Measurements from ENCODE around the gene U2AF2. TPM values are rescaled to one million over a fixed set of nuclear protein-coding genes. Genes with fewer than 3 reads are reported as not detected.

U2AF2 gene
- total RNA-seq, 1 donor from 2014 or later = 74.0 TPM

- Histone ChIP-seq H3K4me1 (no peaks in the 10 kb centered on the region), H3K9me3 (replicated peaks) (peaks cover 23% of the 10 kb centered on the region), H3K27me3 (ENCODE audit: low read depth) (peaks cover 85% of the 10 kb centered on the region), H3K36me3 (no peaks in the 10 kb centered on the region), H3K27ac (replicated peaks) (no peak overlapping the region), H3K4me3 (no peak overlapping the region)
- DNase-seq = no peak
- no peak for TF ChIP-seq CTCF (IDR thresholded peaks at IDR 0.05; ENCODE audit: borderline replicate concordance)
- intact Hi-C loops (cut with micrococcal nuclease) = no loop called here
These were observed 66.0 kb downstream of the U2AF2 start for GRCh38 chr19:55720801-55721200.

- H3K4me1 ChIP-seq = no peaks in the 10 kb centered on the region
- intact Hi-C loops (cut with micrococcal nuclease) = no loop called here
- H3K27ac ChIP-seq (replicated peaks) = no peak overlapping the region
- no peaks in the 10 kb centered on the region for H3K36me3 ChIP-seq
- TF ChIP-seq CTCF (IDR thresholded peaks at IDR 0.05; ENCODE audit: borderline replicate concordance) = no peak
- peaks cover 23% of the 10 kb centered on the region for H3K9me3 ChIP-seq (replicated peaks)
- peaks cover 65% of the 10 kb centered on the region for H3K27me3 ChIP-seq (ENCODE audit: low read depth)
- no peak for DNase-seq
- H3K4me3 ChIP-seq = no peak overlapping the region
These were observed 68.7 kb downstream of the U2AF2 start for GRCh38 chr19:55723491-55723890.

Other genes starting within 250 kb of the U2AF2 start
- gene UBE2S, start 247.2 kb upstream of the U2AF2 start, total RNA-seq = 33.2 TPM
- not detected for gene SHISA7, start 211.7 kb upstream of the U2AF2 start, total RNA-seq
- gene ISOC2, start 193.4 kb upstream of the U2AF2 start, total RNA-seq = 52.6 TPM
- gene C19orf85, start 190.3 kb upstream of the U2AF2 start, total RNA-seq = not detected
- gene ZNF628, start 178.4 kb upstream of the U2AF2 start, total RNA-seq = 5.4 TPM
- 5.2 TPM for gene NAT14, start 169.8 kb upstream of the U2AF2 start, total RNA-seq
- gene SSC5D, start 166.6 kb upstream of the U2AF2 start, total RNA-seq = 3.7 TPM
- gene SBK2, start 117.9 kb upstream of the U2AF2 start, total RNA-seq = 6.5 TPM
- gene SBK3, start 109.5 kb upstream of the U2AF2 start, total RNA-seq = 21.1 TPM
- gene ZNF579, start 74.2 kb upstream of the U2AF2 start, total RNA-seq = 11.5 TPM
- gene FIZ1, start 55.5 kb upstream of the U2AF2 start, total RNA-seq = 16.0 TPM
- 15.6 TPM for gene ZNF524, start 54.7 kb upstream of the U2AF2 start, total RNA-seq
- gene ZNF865, start 49.4 kb upstream of the U2AF2 start, total RNA-seq = 17.0 TPM
- gene ZNF784, start 30.5 kb upstream of the U2AF2 start, total RNA-seq = 13.2 TPM
- gene ZNF580, start 14.0 kb upstream of the U2AF2 start, total RNA-seq = 11.8 TPM
- 7.1 TPM for gene ZNF581, start 11.4 kb upstream of the U2AF2 start, total RNA-seq
- 14.6 TPM for gene CCDC106, start 6.8 kb upstream of the U2AF2 start, total RNA-seq
- gene EPN1, start 20.2 kb downstream of the U2AF2 start, total RNA-seq = 205 TPM
- gene NLRP9, start 83.4 kb downstream of the U2AF2 start, total RNA-seq = not detected
- not detected for gene RFPL4A, start 104.1 kb downstream of the U2AF2 start, total RNA-seq
- not detected for gene RFPL4AL1, start 114.1 kb downstream of the U2AF2 start, total RNA-seq
- gene NLRP11, start 177.0 kb downstream of the U2AF2 start, total RNA-seq = not detected
- gene NLRP4, start 181.5 kb downstream of the U2AF2 start, total RNA-seq = not detected

Data from left ventricle myocardium inferior (tissue), 1 donor.